ENCODE results near the gene C1orf50. TPM values are rescaled to one million over a fixed set of nuclear protein-coding genes. Genes with fewer than 3 reads are reported as not detected.

The C1orf50 gene
- total RNA-seq, 1 donor from 2014 or later, result 12.0 TPM

DNA sequence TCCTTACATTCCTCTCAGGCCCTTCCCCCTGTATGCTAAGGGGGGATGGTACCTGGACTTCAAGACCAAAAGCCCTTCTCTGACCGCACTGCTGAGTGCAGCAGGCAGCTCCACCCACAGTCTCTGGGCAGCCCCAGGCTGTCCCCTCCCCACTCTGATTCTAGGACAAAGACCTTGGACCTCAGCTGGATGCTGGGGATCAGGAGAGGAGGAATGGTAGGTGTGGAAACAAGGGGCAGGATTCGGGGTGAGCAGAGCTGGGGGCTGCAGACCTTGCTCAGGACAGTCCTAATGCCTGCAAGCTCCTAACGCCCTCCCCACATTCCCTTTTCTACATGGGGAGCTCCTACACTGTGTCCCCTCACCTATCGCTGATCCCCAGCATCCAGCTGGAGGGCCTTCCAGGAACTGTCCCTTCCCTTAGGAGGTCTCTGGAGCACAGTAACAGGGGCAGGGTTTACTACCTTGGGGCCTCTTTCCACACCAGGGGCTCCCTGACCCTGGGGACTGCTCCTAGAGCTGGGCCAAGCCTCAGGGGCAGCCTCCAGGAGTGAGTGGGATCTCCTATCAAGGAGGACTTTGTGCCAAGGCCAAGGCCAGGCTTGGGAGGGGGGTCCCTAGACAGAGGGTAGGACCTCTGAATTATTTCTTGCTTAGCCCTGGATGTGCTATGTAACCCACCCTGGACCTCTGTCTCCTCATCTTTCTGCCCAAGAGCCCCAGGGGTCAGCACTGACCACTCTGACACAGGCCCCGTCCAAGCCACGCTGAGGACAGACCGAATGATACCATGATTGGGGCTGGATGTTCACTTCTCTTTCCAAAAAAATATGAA lies 32.6 kb upstream of the C1orf50 start:
- DNase-seq (ENCODE audit: low spot score, unreplicated experiment), result no peak
- peaks cover 2% of the 10 kb centered on the region for H3K4me1 Mint-ChIP-seq (ENCODE audit: low read depth)
- no peak overlapping the region for H3K27ac Mint-ChIP-seq
- no peak overlapping the region for H3K4me3 Mint-ChIP-seq (ENCODE audit: low read depth)
- H3K36me3 Mint-ChIP-seq (ENCODE audit: insufficient read depth), result no peaks in the 10 kb centered on the region
- TF ChIP-seq, protein P1, sequence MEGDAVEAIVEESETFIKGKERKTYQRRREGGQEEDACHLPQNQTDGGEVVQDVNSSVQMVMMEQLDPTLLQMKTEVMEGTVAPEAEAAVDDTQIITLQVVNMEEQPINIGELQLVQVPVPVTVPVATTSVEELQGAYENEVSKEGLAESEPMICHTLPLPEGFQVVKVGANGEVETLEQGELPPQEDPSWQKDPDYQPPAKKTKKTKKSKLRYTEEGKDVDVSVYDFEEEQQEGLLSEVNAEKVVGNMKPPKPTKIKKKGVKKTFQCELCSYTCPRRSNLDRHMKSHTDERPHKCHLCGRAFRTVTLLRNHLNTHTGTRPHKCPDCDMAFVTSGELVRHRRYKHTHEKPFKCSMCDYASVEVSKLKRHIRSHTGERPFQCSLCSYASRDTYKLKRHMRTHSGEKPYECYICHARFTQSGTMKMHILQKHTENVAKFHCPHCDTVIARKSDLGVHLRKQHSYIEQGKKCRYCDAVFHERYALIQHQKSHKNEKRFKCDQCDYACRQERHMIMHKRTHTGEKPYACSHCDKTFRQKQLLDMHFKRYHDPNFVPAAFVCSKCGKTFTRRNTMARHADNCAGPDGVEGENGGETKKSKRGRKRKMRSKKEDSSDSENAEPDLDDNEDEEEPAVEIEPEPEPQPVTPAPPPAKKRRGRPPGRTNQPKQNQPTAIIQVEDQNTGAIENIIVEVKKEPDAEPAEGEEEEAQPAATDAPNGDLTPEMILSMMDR (IDR thresholded peaks at IDR 0.05; ENCODE audit: unreplicated experiment), result no peak
- no peaks in the 10 kb centered on the region for H3K27me3 Mint-ChIP-seq
- no peaks in the 10 kb centered on the region for H3K9me3 Mint-ChIP-seq (ENCODE audit: low read depth)

GRCh38 chr1:42735056-42735455 lies 32.0 kb upstream of the C1orf50 start:
- TF ChIP-seq, protein P1 (IDR thresholded peaks at IDR 0.05; ENCODE audit: unreplicated experiment), result no peak
- Mint-ChIP-seq H3K27me3 (no peaks in the 10 kb centered on the region), H3K4me1 (ENCODE audit: low read depth) (peaks cover 6% of the 10 kb centered on the region), H3K36me3 (ENCODE audit: insufficient read depth) (no peaks in the 10 kb centered on the region), H3K27ac (no peak overlapping the region), H3K4me3 (ENCODE audit: low read depth) (no peak overlapping the region), H3K9me3 (ENCODE audit: low read depth) (no peaks in the 10 kb centered on the region)
- DNase-seq (ENCODE audit: low spot score, unreplicated experiment), result no peak

DNA sequence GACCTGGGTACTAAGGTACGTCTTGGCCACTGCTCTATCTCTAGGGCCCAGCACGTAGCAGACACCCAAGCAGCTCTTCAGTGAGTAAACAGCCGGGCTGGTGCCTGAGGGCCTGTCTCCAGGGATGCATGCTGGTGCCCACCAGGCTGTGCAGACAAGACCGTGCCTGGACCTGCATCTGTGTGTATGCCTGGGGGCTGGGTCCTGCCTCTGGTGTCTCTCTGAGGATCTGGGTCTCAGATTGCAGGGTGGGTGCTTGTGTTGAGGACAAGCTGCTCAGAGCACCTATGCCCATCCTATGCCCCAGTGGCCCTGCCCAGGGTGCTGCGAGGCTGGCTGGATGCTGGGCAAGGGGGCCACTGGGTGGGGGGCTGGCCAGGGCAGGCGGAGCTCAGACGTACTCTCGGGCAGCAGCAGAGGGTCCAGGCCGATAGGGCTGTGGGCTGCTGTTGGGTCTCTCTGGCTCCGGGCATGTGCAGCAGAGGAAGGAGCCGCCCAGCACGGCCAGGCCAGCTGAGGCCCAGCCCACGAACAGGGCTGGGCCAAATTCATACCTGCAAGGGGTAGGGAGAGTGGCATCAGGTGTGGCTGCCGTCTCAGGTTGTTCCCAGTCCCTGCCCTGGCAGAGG lies 31.5 kb upstream of the C1orf50 start:
- no peaks in the 10 kb centered on the region for H3K9me3 Mint-ChIP-seq (ENCODE audit: low read depth)
- peaks cover 10% of the 10 kb centered on the region for H3K4me1 Mint-ChIP-seq (ENCODE audit: low read depth)
- TF ChIP-seq, protein P1 (IDR thresholded peaks at IDR 0.05; ENCODE audit: unreplicated experiment), result no peak
- H3K27me3 Mint-ChIP-seq, result no peaks in the 10 kb centered on the region
- H3K36me3 Mint-ChIP-seq (ENCODE audit: insufficient read depth), result no peaks in the 10 kb centered on the region
- no peak for DNase-seq (ENCODE audit: low spot score, unreplicated experiment)
- H3K27ac Mint-ChIP-seq, result no peak overlapping the region
- H3K4me3 Mint-ChIP-seq (ENCODE audit: low read depth), result no peak overlapping the region

- Mint-ChIP-seq H3K27me3 (no peaks in the 10 kb centered on the region), H3K36me3 (ENCODE audit: insufficient read depth) (no peaks in the 10 kb centered on the region), H3K9me3 (ENCODE audit: low read depth) (no peaks in the 10 kb centered on the region), H3K4me3 (ENCODE audit: low read depth) (no peak overlapping the region), H3K27ac (no peak overlapping the region), H3K4me1 (ENCODE audit: low read depth) (peaks cover 13% of the 10 kb centered on the region)
- TF ChIP-seq, protein P1 (IDR thresholded peaks at IDR 0.05; ENCODE audit: unreplicated experiment), result no peak
- DNase-seq (ENCODE audit: low spot score, unreplicated experiment), result no peak
These were observed 30.9 kb upstream of the C1orf50 start for GRCh38 chr1:42736152-42736551.

DNA sequence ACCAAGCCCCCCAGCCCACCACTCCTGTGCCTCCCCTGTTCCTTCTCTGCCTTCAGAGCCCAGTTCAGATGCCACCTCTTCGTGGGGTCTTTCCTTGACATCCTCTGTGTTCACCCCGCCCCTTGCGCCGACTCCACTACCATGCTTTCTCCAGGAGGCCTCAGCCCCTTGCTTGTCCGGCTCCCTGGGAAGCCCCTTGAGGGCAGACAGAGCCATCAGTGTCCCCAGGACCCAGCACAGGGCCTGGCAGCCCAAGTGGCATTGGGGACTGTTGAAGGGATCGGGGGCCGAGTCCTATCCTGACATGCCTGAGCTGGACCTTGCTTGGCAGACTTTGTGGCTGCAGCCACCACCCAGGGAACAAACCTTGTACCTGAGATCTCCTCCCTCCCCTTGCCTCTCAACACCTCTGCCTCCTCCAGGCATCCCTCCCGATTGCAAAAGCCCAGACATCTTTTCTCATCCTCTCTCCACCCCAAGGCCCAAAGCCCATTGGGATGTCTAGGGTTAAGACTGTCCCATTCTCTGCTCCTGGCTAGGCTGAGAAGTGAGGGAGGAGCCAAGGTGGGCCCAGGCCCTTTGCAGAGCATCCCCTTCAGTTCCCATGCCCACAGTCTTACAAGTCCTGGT lies 30.4 kb upstream of the C1orf50 start:
- Mint-ChIP-seq H3K9me3 (ENCODE audit: low read depth) (no peaks in the 10 kb centered on the region), H3K4me1 (ENCODE audit: low read depth) (peaks cover 13% of the 10 kb centered on the region), H3K36me3 (ENCODE audit: insufficient read depth) (no peaks in the 10 kb centered on the region), H3K27ac (no peak overlapping the region), H3K27me3 (no peaks in the 10 kb centered on the region), H3K4me3 (ENCODE audit: low read depth) (no peak overlapping the region)
- no peak for DNase-seq (ENCODE audit: low spot score, unreplicated experiment)
- TF ChIP-seq, protein P1 (IDR thresholded peaks at IDR 0.05; ENCODE audit: unreplicated experiment), result no peak
